Skeletal muscle satellite cell (primary cell): ENCODE measurements around the gene CALCA.

Experiments
- H3K27me3 ChIP-seq: 2 replicates; pipeline ENCODE4 v1.7.0; 2013; ENCODE audit warnings: low read length; ENCODE audit not compliant: control insufficient read depth, insufficient read depth
- H3K36me3 ChIP-seq: 2 replicates; pipeline ENCODE4 v1.7.0; 2013; ENCODE audit warnings: mild to moderate bottlenecking, control low read depth, low read length; ENCODE audit not compliant: insufficient read depth
- H3K4me1 ChIP-seq: 2 replicates; pipeline ENCODE4 v1.7.0; 2013; ENCODE audit warnings: low read length; ENCODE audit not compliant: control insufficient read depth, insufficient read depth
- H3K4me2 ChIP-seq: 2 replicates; pipeline ENCODE4 v1.7.0; 2013; ENCODE audit warnings: mild to moderate bottlenecking, low read length
- H3K4me3 ChIP-seq: 2 replicates; pipeline ENCODE4 v1.7.0; 2013; ENCODE audit warnings: low read length
- H3K9ac ChIP-seq: 2 replicates; pipeline ENCODE4 v1.7.0; 2013; ENCODE audit warnings: mild to moderate bottlenecking, low read depth, low read length, moderate library complexity
- H3K9me3 ChIP-seq: replicated peaks from 2 replicates; pipeline ENCODE4 v1.7.0; 2013; ENCODE audit warnings: mild to moderate bottlenecking, control low read depth, low read length

Gene CALCA

GRCh38 chr11:14934641-14935351, 37.4 kb downstream of the CALCA start:
- no peak overlapping the region for H3K4me3 ChIP-seq
- no peaks in the 10 kb centered on the region for H3K36me3 ChIP-seq
- peaks cover 7% of the 10 kb centered on the region for H3K27me3 ChIP-seq
- H3K9ac ChIP-seq: no peak overlapping the region
- no peaks in the 10 kb centered on the region for H3K4me1 ChIP-seq
- H3K4me2 ChIP-seq: no peak overlapping the region
- H3K9me3 ChIP-seq: no peaks in the 10 kb centered on the region

DNA sequence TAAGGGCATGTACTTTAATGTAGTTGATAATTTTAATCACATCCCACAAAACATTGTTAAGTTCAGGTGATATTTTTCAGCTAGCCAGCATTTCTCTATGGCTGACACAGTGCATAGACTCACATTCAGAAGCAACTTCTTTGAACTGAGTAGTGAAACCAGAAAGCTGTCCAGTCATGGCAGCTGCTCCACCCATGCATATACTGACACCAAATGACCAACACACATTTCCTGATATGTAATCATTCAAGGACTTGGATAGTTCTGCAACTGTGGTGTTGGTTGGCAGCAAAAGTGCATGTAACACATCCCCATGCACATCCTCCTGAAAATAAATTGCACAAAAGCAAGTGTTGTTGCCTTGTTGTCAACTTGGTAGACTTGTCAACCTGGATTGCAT, 39.7 kb downstream of the CALCA start:
- Histone ChIP-seq H3K9ac (no peak overlapping the region), H3K4me3 (no peak overlapping the region), H3K36me3 (no peaks in the 10 kb centered on the region), H3K27me3 (peaks cover 7% of the 10 kb centered on the region), H3K9me3 (no peaks in the 10 kb centered on the region), H3K4me2 (no peak overlapping the region), H3K4me1 (no peaks in the 10 kb centered on the region)

DNA sequence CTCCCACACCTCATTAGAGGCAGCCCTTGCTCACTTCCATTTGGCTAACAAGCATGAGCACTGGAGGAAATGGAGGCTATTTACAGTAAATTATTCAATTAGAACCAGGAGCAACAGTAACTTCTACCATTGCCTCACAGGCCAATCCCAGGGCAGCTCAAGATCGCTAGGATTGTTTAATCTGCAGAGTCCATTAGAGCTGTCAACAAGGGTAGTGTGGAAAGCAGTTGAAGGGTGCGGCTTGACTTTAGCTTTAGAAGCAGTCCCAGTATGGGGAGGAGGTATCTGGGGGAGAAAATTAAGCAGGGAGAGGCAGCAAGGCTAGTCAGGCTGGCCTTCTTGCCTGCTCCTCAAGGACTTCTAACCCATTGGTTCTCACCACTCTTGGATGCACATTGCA, 41.8 kb downstream of the CALCA start:
- Histone ChIP-seq H3K27me3 (peaks cover 7% of the 10 kb centered on the region), H3K9me3 (no peaks in the 10 kb centered on the region)

GRCh38 chr11:14927146-14927545, 45.0 kb downstream of the CALCA start:
- Histone ChIP-seq H3K9ac (no peak overlapping the region), H3K4me2 (no peak overlapping the region), H3K27me3 (peaks cover 12% of the 10 kb centered on the region), H3K36me3 (no peaks in the 10 kb centered on the region), H3K4me1 (no peaks in the 10 kb centered on the region), H3K4me3 (no peak overlapping the region), H3K9me3 (no peaks in the 10 kb centered on the region)

More for the DNA sequence above, 41.8 kb downstream of the CALCA start:
- Histone ChIP-seq H3K36me3 (no peaks in the 10 kb centered on the region), H3K9ac (no peak overlapping the region), H3K4me3 (no peak overlapping the region), H3K4me1 (no peaks in the 10 kb centered on the region), H3K4me2 (no peak overlapping the region)

DNA sequence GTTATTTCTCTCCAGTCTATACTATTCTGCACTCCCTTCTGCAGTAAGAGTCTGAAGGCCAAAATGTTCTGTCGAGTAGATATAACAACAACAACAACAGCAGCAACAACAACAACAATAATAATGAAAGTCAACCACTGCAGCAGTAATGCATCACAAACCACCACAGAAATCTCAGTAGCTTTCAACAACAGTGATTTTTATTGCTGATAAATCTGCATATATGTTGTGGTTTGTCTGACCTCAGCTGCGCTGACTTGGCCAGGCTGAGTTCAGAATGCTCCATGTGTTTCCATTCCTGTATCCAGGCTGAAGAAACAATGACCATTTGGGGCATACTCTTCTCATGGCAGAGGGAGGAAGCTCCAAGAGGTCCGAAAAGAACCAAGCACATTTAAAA, 47.8 kb downstream of the CALCA start:
- peaks cover 18% of the 10 kb centered on the region for H3K27me3 ChIP-seq
- no peaks in the 10 kb centered on the region for H3K36me3 ChIP-seq
- no peak overlapping the region for H3K4me3 ChIP-seq
- no peaks in the 10 kb centered on the region for H3K9me3 ChIP-seq
- H3K4me2 ChIP-seq: no peak overlapping the region
- H3K4me1 ChIP-seq: no peaks in the 10 kb centered on the region
- H3K9ac ChIP-seq: no peak overlapping the region
